Measurements from ENCODE around the gene MRPL21. TPM values are rescaled to one million over a fixed set of nuclear protein-coding genes. Genes with fewer than 3 reads are reported as not detected.

The MRPL21 gene
- total RNA-seq, 1 experiment from 2014 or later: 82.3 TPM

- TF ChIP-seq, protein P1, sequence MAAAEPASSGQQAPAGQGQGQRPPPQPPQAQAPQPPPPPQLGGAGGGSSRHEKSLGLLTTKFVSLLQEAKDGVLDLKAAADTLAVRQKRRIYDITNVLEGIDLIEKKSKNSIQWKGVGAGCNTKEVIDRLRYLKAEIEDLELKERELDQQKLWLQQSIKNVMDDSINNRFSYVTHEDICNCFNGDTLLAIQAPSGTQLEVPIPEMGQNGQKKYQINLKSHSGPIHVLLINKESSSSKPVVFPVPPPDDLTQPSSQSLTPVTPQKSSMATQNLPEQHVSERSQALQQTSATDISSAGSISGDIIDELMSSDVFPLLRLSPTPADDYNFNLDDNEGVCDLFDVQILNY (CRISPR knock-in tag; IDR thresholded peaks at IDR 0.05): no peak
- no peak for TF ChIP-seq NFATC4 (CRISPR knock-in tag; IDR thresholded peaks at IDR 0.05)
- no peak for TF ChIP-seq MXD4 (CRISPR knock-in tag; IDR thresholded peaks at IDR 0.05; ENCODE audit: borderline replicate concordance)
Observed at GRCh38 chr11:68913188-68913587, 9.6 kb upstream of the MRPL21 start (continued).

DNA sequence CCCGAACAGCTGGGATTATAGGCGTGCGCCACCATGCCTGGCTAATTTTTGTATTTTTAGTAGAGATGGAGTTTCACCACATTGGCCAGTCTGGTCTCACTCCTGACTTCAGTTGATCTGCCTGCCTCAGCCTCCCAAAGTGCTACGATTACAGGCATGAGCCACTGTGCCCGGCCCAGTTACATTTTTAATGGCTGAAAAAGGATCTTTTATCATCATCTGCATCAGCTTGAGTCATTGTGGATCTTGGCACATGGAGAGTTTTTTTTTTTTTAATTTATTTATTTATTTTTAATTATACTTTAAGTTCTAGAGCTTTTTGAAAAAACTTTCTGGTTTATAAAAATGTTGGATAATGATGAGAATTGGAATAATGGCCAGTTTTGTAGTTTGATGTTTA is 8.6 kb upstream of the MRPL21 start:
- DNase-seq (ENCODE audit: low spot score) (no peak), ATAC-seq (no peak)
- H3K9me3 Mint-ChIP-seq: no peaks in the 10 kb centered on the region
- no peak overlapping the region for H3K4me3 Mint-ChIP-seq
- H3K27me3 Mint-ChIP-seq (ENCODE audit: low read depth): no peaks in the 10 kb centered on the region
- POLR2A ChIA-PET: no interaction called here
- no peak for TF ChIP-seq SP1 (CRISPR knock-in tag; conservative IDR thresholded peaks at IDR 0.05)
- no peak for TF ChIP-seq ZNF532 (CRISPR knock-in tag; IDR thresholded peaks at IDR 0.05; ENCODE audit: borderline replicate concordance)
- TF ChIP-seq, protein P2, sequence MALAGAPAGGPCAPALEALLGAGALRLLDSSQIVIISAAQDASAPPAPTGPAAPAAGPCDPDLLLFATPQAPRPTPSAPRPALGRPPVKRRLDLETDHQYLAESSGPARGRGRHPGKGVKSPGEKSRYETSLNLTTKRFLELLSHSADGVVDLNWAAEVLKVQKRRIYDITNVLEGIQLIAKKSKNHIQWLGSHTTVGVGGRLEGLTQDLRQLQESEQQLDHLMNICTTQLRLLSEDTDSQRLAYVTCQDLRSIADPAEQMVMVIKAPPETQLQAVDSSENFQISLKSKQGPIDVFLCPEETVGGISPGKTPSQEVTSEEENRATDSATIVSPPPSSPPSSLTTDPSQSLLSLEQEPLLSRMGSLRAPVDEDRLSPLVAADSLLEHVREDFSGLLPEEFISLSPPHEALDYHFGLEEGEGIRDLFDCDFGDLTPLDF (CRISPR knock-in tag; IDR thresholded peaks at IDR 0.05): no peak
- TF ChIP-seq ZNF425 (CRISPR knock-in tag; conservative IDR thresholded peaks at IDR 0.05): no peak
- no peak for TF ChIP-seq NFE2L1 (CRISPR knock-in tag; IDR thresholded peaks at IDR 0.05)
- TF ChIP-seq, protein P3, sequence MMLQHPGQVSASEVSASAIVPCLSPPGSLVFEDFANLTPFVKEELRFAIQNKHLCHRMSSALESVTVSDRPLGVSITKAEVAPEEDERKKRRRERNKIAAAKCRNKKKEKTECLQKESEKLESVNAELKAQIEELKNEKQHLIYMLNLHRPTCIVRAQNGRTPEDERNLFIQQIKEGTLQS (CRISPR knock-in tag; conservative IDR thresholded peaks at IDR 0.05): no peak
- TF ChIP-seq GABPB1 (CRISPR knock-in tag; IDR thresholded peaks at IDR 0.05): no peak
- TF ChIP-seq ZNF396 (CRISPR knock-in tag; IDR thresholded peaks at IDR 0.05; ENCODE audit: borderline replicate concordance): no peak
- no peak for TF ChIP-seq OVOL2 (CRISPR knock-in tag; IDR thresholded peaks at IDR 0.05; ENCODE audit: borderline replicate concordance)
- no peak for TF ChIP-seq GRHL2 (CRISPR knock-in tag; IDR thresholded peaks at IDR 0.05; ENCODE audit: insufficient replicate concordance, severe bottlenecking)
- no peak for TF ChIP-seq ATF2 (CRISPR knock-in tag; IDR thresholded peaks at IDR 0.05; ENCODE audit: borderline replicate concordance, low read depth)
- no peak for TF ChIP-seq RORB (CRISPR knock-in tag; IDR thresholded peaks at IDR 0.05)
- TF ChIP-seq FOXK1 (CRISPR knock-in tag; IDR thresholded peaks at IDR 0.05): no peak
- no peak for TF ChIP-seq TCF7 (CRISPR knock-in tag; IDR thresholded peaks at IDR 0.05; ENCODE audit: low read depth)
- TF ChIP-seq, protein P4, sequence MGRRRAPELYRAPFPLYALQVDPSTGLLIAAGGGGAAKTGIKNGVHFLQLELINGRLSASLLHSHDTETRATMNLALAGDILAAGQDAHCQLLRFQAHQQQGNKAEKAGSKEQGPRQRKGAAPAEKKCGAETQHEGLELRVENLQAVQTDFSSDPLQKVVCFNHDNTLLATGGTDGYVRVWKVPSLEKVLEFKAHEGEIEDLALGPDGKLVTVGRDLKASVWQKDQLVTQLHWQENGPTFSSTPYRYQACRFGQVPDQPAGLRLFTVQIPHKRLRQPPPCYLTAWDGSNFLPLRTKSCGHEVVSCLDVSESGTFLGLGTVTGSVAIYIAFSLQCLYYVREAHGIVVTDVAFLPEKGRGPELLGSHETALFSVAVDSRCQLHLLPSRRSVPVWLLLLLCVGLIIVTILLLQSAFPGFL (CRISPR knock-in tag; IDR thresholded peaks at IDR 0.05; ENCODE audit: borderline replicate concordance): no peak
- no peak for TF ChIP-seq ERG (CRISPR knock-in tag; IDR thresholded peaks at IDR 0.05)
- TF ChIP-seq EMX1 (CRISPR knock-in tag; IDR thresholded peaks at IDR 0.05): no peak
- no peak for TF ChIP-seq SMAD4 (CRISPR knock-in tag; IDR thresholded peaks at IDR 0.05)
- H3K27ac Mint-ChIP-seq: no peak overlapping the region
- H3K4me1 Mint-ChIP-seq: no peaks in the 10 kb centered on the region
- CTCF ChIA-PET: no interaction called here
- peaks cover 57% of the 10 kb centered on the region for H3K36me3 Mint-ChIP-seq
